DMS79 (cell line): ENCODE results near the gene RLF.

Experiments
- DNase-seq: peaks from one replicate; lab custom pipeline; 2025; lab: John Stamatoyannopoulos, UW

RLF gene

GRCh38 chr1:40232444-40232843 lies 71.3 kb downstream of the RLF start:
- DNase-seq, result no peak

- DNase-seq, result no peak
Observed at GRCh38 chr1:40239626-40240025, 78.4 kb downstream of the RLF start.

GRCh38 chr1:40240390-40240789 lies 79.2 kb downstream of the RLF start:
- DNase-seq, result no peak

- DNase-seq, result no peak
Observed at GRCh38 chr1:40241362-40241761, 80.2 kb downstream of the RLF start.

- DNase-seq, result no peak
Observed at GRCh38 chr1:40243351-40243750, 82.2 kb downstream of the RLF start.

GRCh38 chr1:40244138-40244744 lies 83.1 kb downstream of the RLF start:
- no peak for DNase-seq

- no peak for DNase-seq
Observed at GRCh38 chr1:40245686-40246085, 84.5 kb downstream of the RLF start.

- DNase-seq, result no peak
Observed at GRCh38 chr1:40247655-40248054, 86.5 kb downstream of the RLF start, which contains the start of gene TMCO2. TMCO2 (plus strand) TSS chr1:40247937; CDS start chr1:40247994, 57 bp downstream.

- no peak for DNase-seq
Observed at GRCh38 chr1:40248412-40248811, 87.2 kb downstream of the RLF start.

- no peak for DNase-seq
Observed at GRCh38 chr1:40251456-40251855, 90.3 kb downstream of the RLF start.

- DNase-seq, result no peak
Observed at GRCh38 chr1:40252601-40253000, 91.4 kb downstream of the RLF start.

- DNase-seq, result no peak
Observed at GRCh38 chr1:40255231-40255630, 94.0 kb downstream of the RLF start.

- DNase-seq, result no peak
Observed at GRCh38 chr1:40256401-40257084, 95.4 kb downstream of the RLF start.

- DNase-seq, result peak; percentile 40
Observed at GRCh38 chr1:40257313-40257687, 96.1 kb downstream of the RLF start.

GRCh38 chr1:40257688-40258444 lies 96.7 kb downstream of the RLF start, which contains the start of gene ZMPSTE24:
ZMPSTE24 (plus strand) TSS chr1:40258236; CDS start chr1:40258272, 36 bp downstream.
- DNase-seq, result peak; percentile 98

GRCh38 chr1:40258445-40258769 lies 97.2 kb downstream of the RLF start:
- DNase-seq, result no peak

- DNase-seq, result no peak
Observed at GRCh38 chr1:40264354-40264781, 103.2 kb downstream of the RLF start.

- DNase-seq, result no peak
Observed at GRCh38 chr1:40265298-40265697, 104.1 kb downstream of the RLF start.

- DNase-seq, result no peak
Observed at GRCh38 chr1:40265919-40266318, 104.7 kb downstream of the RLF start.

- no peak for DNase-seq
Observed at GRCh38 chr1:40266786-40267535, 105.8 kb downstream of the RLF start.

GRCh38 chr1:40267767-40268187 lies 106.6 kb downstream of the RLF start:
- DNase-seq, result no peak

GRCh38 chr1:40268211-40268610 lies 107.0 kb downstream of the RLF start:
- no peak for DNase-seq
